ENCODE data around the gene RHEX.

Gene RHEX

GRCh38 chr1:206023695-206024094 lies 29.3 kb upstream of the RHEX start, which contains the start of gene CTSE:
CTSE (minus strand) TSS chr1:206023895; CDS start chr1:206023791, 104 bp downstream.
- H3K27me3 ChIP-seq (replicated peaks; ENCODE audit: control insufficient read depth, insufficient read depth, low read length): peaks cover 2% of the 10 kb centered on the region
- H3K36me3 ChIP-seq (ENCODE audit: control insufficient read depth, insufficient read depth, low read length): no peaks in the 10 kb centered on the region
- no peak for TF ChIP-seq CTCF (IDR thresholded peaks at IDR 0.05; ENCODE audit: insufficient read depth, low read length, poor library complexity, severe bottlenecking)
- no peak for DNase-seq (ENCODE audit: extremely low read depth, insufficient read length)
- no peak within 1 kb of the TSS for H3K4me3 ChIP-seq (replicated peaks; ENCODE audit: low read depth, low read length)

GRCh38 chr1:206025283-206025820 lies 27.6 kb upstream of the RHEX start:
- H3K36me3 ChIP-seq (ENCODE audit: control insufficient read depth, insufficient read depth, low read length): no peaks in the 10 kb centered on the region
- DNase-seq (ENCODE audit: extremely low read depth, insufficient read length): no peak
- no peak for TF ChIP-seq CTCF (IDR thresholded peaks at IDR 0.05; ENCODE audit: insufficient read depth, low read length, poor library complexity, severe bottlenecking)
- H3K4me3 ChIP-seq (replicated peaks; ENCODE audit: low read depth, low read length): no peak overlapping the region
- peaks cover 2% of the 10 kb centered on the region for H3K27me3 ChIP-seq (replicated peaks; ENCODE audit: control insufficient read depth, insufficient read depth, low read length)

GRCh38 chr1:206029484-206029883 lies 23.5 kb upstream of the RHEX start:
- no peak for DNase-seq (ENCODE audit: extremely low read depth, insufficient read length)

GRCh38 chr1:206030191-206030590 lies 22.8 kb upstream of the RHEX start:
- Histone ChIP-seq H3K36me3 (ENCODE audit: control insufficient read depth, insufficient read depth, low read length) (no peaks in the 10 kb centered on the region), H3K27me3 (replicated peaks; ENCODE audit: control insufficient read depth, insufficient read depth, low read length) (no peaks in the 10 kb centered on the region; the same call in 1 of the 2 replicates), H3K4me3 (replicated peaks; ENCODE audit: low read depth, low read length) (no peak overlapping the region)
- no peak for DNase-seq (ENCODE audit: extremely low read depth, insufficient read length)
- no peak for TF ChIP-seq CTCF (IDR thresholded peaks at IDR 0.05; ENCODE audit: insufficient read depth, low read length, poor library complexity, severe bottlenecking)

More at GRCh38 chr1:206029484-206029883, 23.5 kb upstream of the RHEX start:
- Histone ChIP-seq H3K4me3 (replicated peaks; ENCODE audit: low read depth, low read length) (no peak overlapping the region), H3K36me3 (ENCODE audit: control insufficient read depth, insufficient read depth, low read length) (no peaks in the 10 kb centered on the region), H3K27me3 (replicated peaks; ENCODE audit: control insufficient read depth, insufficient read depth, low read length) (no peaks in the 10 kb centered on the region; the same call in 1 of the 2 replicates)
- TF ChIP-seq CTCF (IDR thresholded peaks at IDR 0.05; ENCODE audit: insufficient read depth, low read length, poor library complexity, severe bottlenecking): no peak

GRCh38 chr1:206030714-206031113 lies 22.3 kb upstream of the RHEX start:
- Histone ChIP-seq H3K4me3 (replicated peaks; ENCODE audit: low read depth, low read length) (no peak overlapping the region), H3K36me3 (ENCODE audit: control insufficient read depth, insufficient read depth, low read length) (no peaks in the 10 kb centered on the region), H3K27me3 (replicated peaks; ENCODE audit: control insufficient read depth, insufficient read depth, low read length) (no peaks in the 10 kb centered on the region; the same call in 1 of the 2 replicates)
- DNase-seq (ENCODE audit: extremely low read depth, insufficient read length): no peak
- peak; percentile 87 for TF ChIP-seq CTCF (IDR thresholded peaks at IDR 0.05; ENCODE audit: insufficient read depth, low read length, poor library complexity, severe bottlenecking)
